ENCODE results near the gene RUFY4. TPM values are rescaled to one million over a fixed set of nuclear protein-coding genes. Genes with fewer than 3 reads are reported as not detected.
A peak's percentile ranks its signal among the peaks of the same experiment; 100 is the strongest.
"Not testable (repeated sequence)": the region's sequence is repeated elsewhere in the genome, so short reads cannot be mapped to it uniquely, and the experiment has no call there.

Gene RUFY4
- polyA plus RNA-seq, 1 donor from 2014 or later = 0.25 TPM

DNA sequence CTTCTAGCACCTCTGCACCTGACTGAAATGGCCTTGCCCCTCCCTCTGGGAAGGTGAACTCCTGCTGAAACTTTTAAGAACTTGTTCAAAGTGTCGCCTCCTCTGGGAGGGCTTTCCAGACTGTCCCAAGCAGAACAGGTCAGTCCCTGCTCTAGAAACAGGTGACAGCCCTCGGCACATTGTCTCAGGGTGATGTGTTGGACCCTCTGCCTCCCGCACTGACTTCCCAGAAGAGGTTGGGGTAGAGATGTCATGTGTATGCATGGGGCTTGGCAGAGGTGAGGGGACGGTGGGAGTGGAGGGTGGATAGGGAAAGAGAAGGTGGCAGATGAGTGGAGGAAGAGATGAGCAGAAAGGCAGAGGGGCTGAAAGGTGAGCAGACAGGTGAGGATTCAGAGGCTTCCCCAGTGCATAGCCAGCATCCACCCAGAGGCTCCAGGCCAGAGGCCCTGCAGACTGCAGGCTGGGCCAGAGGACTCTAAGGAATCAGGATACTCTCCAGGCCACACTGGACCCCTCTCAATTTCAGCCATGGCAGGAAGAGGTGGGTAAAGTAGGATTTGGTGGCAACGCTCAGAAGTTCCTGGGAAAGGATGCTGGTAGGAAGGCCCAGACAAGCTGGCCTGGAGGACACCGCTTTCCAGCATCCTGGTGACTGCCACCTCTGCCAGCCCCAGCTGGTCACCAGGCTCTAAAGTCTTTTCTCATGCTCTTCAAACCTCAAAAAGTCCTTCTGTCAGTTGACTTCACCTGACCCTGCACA lies 41.4 kb upstream of the RUFY4 start:
- Mint-ChIP-seq H3K27ac (peak overlapping the region in 1 of 3 donors; percentile 58), H3K9me3 (no peaks in the 10 kb centered on the region), H3K4me3 (no peak overlapping the region), H3K4me1 (no peaks in the 10 kb centered on the region), H3K27me3 (no peaks in the 10 kb centered on the region), H3K36me3 (peaks cover 2% of the 10 kb centered on the region)

DNA sequence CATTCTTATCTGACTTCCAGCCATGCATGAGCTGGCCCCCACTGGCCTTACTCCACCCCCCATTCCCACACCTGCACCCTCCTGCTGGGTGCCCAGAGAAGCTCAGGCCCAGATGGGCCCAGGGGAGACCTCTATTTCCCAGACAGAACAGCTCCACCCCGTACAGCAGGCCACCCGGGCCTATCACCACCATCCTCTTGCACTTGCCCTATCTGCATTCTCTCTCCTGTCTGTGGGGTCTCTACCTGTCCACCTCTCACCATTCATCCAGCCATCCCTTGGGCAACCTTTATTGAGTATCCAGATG lies 40.9 kb upstream of the RUFY4 start:
- peaks cover 2% of the 10 kb centered on the region for H3K36me3 Mint-ChIP-seq
- H3K4me3 Mint-ChIP-seq = no peak overlapping the region
- H3K27me3 Mint-ChIP-seq = no peaks in the 10 kb centered on the region
- H3K9me3 Mint-ChIP-seq = no peaks in the 10 kb centered on the region
- H3K27ac Mint-ChIP-seq = peak overlapping the region in 1 of 3 donors; percentile 58
- no peaks in the 10 kb centered on the region for H3K4me1 Mint-ChIP-seq

DNA sequence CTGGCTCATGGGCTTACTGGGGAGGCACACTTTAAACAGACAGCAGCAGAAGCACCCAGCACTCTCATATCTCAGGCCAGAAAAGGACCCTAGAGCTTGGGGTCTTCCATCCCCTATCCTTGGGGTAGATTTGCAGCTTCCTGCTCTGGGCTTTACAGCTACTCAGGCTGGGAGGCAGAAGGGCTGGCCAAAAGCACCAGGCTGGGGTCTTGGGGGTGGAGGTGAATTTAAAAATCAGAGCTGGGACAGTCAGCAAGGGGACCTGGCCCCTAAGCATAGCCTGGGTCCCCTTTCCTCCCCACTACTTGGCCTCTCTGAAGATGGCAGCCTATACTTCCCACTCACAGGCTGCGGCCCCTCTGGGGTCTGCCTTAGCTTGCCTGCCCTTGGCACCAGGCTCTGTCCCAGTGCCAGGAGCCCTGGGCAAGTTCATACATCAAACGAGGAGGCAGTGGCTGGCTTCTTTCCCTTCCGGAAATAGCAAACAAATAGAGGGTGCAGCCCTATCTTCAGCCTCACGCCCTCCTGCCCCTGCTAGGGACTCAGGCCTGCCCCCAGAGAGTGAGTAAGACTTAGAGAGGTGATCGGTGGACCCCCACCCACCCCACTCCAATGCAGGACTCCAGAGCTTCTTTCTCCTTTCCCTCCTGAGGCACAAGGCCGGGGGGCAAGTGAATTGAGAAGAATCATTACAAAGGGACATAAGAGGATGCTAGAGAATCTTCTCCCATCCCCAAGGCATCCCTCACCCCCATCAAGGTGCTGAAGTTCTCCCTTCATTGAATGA lies 40.3 kb upstream of the RUFY4 start:
- H3K27ac Mint-ChIP-seq = no peak overlapping the region
- no peak overlapping the region for H3K4me3 Mint-ChIP-seq
- no peaks in the 10 kb centered on the region for H3K4me1 Mint-ChIP-seq
- peaks cover 2% of the 10 kb centered on the region for H3K36me3 Mint-ChIP-seq
- H3K27me3 Mint-ChIP-seq = no peaks in the 10 kb centered on the region
- no peaks in the 10 kb centered on the region for H3K9me3 Mint-ChIP-seq

DNA sequence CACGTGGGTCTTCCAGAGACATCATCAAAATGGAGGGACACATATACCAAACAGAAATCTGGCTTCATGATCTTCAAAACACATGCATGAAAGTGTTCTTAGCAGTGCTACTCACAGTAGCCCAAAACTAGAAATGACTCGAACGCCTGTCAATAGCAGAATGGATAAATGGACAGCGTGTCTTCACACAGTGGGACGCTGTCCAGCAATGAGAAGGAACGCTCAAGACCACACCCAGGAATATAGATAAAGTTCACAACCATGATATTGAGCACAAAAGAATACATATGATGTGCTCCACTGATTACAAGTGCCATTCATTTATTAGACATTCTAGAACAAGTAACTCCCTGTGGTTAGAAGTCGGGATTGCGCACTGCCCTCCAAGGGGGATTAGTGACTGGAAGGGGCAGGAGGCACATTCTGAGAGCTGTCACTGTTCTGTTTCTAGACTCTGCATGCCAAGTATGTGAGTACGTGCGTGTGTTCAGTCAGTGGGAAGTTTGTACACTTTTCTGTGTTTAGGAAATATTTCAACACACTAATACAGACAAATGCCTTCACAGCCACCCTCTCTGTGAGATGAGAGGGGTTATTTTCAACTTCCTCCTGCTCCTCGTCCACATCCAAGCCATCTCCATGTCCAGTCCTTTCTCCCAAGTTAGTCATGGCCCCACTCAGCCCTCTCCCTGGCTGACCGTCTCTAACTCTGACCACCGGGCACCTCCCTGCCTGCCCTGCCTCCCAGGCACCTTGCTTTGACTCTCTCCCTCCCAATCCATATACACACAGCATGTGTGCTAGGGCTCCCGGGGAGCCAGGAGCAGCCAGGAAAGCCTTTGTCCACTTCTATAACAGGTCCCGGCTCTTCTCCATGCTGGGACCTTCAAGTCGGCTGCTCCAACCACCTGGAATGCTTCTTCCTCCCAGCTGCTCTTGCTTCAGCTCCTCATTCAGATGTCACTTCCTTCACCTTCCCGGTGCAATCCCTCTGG lies 39.4 kb upstream of the RUFY4 start:
- no peak overlapping the region for H3K4me3 Mint-ChIP-seq
- no peaks in the 10 kb centered on the region for H3K27me3 Mint-ChIP-seq

DNA sequence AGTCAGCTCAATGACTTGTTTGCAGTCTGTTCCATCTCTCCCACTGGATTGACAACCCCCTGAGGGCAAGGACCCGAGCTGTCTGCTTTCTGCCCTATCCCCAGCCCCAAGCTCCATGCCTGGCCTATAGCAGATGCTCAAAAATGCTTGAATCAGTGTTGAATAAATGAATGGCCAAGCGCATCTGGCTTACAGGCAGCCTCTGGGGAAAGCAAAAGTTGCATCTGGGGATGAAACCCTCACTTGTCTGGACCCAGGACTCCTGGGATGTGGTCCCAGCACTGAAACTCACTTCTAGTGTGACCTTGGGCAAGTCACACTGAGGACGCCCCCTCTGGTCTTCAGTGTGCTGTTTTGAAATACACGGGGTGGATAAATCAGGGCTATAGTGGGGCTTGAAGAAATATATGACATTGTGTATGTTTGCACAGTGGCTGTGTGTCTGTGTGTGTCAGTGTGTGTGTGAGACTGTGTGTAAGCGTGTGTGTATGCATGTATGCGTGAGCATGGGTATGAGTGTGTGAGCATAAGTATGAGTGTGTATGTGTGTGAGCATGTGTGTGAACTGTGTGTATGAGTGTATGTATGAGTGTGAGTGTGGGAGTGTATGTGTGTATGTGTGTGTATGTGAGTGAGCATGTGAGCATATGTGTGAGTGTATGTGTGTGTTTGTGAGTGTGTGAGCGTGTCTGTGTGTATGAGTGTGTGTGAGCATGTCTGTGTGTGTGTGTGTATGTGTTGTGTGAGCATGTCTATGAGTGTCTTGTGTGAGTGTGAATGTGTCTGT lies 38.5 kb upstream of the RUFY4 start:
- Mint-ChIP-seq H3K36me3 (no peaks in the 10 kb centered on the region), H3K9me3 (no peaks in the 10 kb centered on the region), H3K27ac (no peak overlapping the region), H3K4me1 (peaks cover 0 to 5% (median 4%) of the 10 kb centered on the region in 3 donors), H3K4me3 (no peak overlapping the region), H3K27me3 (no peaks in the 10 kb centered on the region)

More for the DNA sequence above, 39.4 kb upstream of the RUFY4 start:
- H3K9me3 Mint-ChIP-seq = no peaks in the 10 kb centered on the region
- peaks cover 0 to 4% (median 3%) of the 10 kb centered on the region in 3 donors for H3K4me1 Mint-ChIP-seq
- no peak overlapping the region for H3K27ac Mint-ChIP-seq
- H3K36me3 Mint-ChIP-seq = peaks cover 2% of the 10 kb centered on the region

DNA sequence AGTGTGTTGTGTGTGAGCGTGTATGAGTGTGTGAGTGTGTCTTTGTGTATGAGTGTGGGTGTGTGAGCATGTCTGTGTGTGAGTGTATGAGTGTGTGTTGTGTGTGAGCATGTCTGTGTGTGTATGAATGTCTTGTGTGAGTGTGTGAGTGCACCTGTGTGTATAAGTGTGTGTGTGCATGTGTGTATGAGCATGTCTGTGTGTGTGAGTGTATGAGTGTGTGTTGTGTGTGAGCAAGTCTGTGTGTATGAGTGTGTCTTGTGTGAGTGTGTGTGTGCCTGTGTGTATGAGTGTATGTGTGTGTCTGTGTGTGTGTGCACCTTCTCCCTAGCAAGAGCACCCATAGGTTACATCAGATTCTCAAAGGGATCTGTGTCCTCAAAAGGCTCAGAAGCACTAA lies 37.8 kb upstream of the RUFY4 start:
- H3K4me3 Mint-ChIP-seq = no peak overlapping the region
- H3K4me1 Mint-ChIP-seq = peaks cover 0 to 5% (median 4%) of the 10 kb centered on the region in 3 donors
- H3K36me3 Mint-ChIP-seq = no peaks in the 10 kb centered on the region
- H3K27me3 Mint-ChIP-seq = no peaks in the 10 kb centered on the region
- H3K9me3 Mint-ChIP-seq = no peaks in the 10 kb centered on the region
- H3K27ac Mint-ChIP-seq = no peak overlapping the region

DNA sequence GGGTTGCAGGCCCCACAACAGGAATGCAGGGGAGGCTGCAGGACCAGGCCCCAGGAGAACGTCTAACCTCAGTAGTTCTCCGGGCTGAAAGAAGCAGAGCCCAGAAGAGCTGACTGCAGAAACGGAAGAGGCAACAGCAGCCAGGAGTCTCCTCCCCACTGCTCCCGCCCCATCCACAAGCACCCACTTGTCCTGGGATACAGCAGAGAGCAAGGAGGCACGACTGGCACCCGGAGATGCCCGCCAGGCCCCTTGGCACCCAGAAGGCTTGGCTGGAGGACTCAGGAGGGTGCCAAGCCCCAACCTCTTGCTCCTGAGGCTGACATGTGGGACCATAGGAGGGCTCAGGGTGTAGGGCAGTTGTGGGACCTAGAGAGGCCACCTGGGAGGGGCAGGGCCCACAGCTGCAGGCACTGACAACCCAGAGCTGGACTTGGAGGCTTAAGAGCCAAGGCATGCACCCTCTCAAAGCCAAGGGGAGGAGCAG lies 37.2 kb upstream of the RUFY4 start:
- Mint-ChIP-seq H3K9me3 (no peaks in the 10 kb centered on the region), H3K27me3 (peaks cover 4% of the 10 kb centered on the region), H3K4me1 (peaks cover 0 to 5% (median 4%) of the 10 kb centered on the region in 3 donors), H3K4me3 (no peak overlapping the region), H3K27ac (no peak overlapping the region), H3K36me3 (no peaks in the 10 kb centered on the region)

DNA sequence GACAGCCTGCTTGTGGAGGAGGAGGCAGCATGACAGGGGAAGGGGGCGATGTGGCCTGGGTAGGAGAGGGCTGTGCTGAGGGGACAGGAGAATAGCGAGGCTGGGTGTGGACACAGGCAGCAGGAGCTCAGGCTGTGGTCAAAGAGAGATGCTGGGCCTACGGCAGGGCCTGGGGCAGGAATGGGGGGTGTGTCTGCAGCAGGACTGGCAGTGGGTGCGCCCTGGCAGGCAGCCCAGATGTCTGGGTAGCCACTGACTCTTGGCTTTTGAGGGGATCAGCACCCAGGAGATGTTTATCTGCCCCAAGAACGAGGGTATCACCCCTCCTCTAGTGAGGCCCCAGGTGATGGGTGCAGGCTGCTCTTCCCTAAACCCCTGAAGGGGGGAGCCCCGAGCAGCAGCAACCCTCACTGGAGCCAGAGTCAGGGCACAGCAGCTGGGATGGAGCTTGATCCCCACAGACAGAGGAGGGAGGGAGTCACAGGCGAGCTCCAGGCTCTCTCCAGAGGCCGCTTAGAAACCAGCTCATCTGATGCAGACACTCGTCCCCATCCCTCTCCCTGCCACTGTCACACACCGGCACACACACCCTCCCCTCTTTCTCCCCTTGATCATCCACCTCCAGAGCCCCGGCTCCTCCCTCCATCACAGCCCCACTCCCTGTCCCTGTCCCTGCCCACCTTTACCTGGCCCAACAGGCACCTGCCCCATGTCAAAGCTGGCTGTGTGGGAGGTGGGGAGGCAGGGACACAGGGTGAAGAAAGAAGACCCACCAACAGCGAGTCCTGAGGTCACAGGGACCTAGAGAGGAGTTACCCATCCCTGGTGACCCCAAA lies 36.5 kb upstream of the RUFY4 start:
- peaks cover 0 to 5% (median 4%) of the 10 kb centered on the region in 3 donors for H3K4me1 Mint-ChIP-seq
- no peak overlapping the region for H3K27ac Mint-ChIP-seq
- H3K4me3 Mint-ChIP-seq = no peak overlapping the region
- H3K27me3 Mint-ChIP-seq = peaks cover 4% of the 10 kb centered on the region
- no peaks in the 10 kb centered on the region for H3K9me3 Mint-ChIP-seq
- no peaks in the 10 kb centered on the region for H3K36me3 Mint-ChIP-seq

DNA sequence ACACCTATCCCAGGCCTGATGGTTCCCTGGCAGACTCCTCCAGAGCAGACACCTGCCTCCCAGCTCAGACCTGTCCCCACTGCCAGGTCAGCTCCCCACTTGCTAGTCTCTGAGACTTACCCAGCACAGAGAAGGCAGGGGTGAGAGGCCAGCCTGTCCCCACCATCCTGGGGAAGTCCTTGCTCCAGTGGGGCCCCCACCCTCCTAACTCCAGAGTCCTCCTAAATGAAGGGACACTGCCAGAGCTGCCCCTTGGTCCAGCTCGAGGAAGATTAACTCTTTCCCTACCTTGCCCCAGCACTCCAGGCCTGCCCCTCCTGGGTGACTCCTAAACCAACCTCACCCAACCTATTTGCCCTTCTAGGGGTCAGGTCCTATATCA lies 35.9 kb upstream of the RUFY4 start:
- Mint-ChIP-seq H3K4me1 (peaks cover 0 to 5% (median 4%) of the 10 kb centered on the region in 3 donors), H3K27ac (no peak overlapping the region), H3K36me3 (no peaks in the 10 kb centered on the region), H3K27me3 (peaks cover 4% of the 10 kb centered on the region), H3K4me3 (no peak overlapping the region), H3K9me3 (no peaks in the 10 kb centered on the region)

DNA sequence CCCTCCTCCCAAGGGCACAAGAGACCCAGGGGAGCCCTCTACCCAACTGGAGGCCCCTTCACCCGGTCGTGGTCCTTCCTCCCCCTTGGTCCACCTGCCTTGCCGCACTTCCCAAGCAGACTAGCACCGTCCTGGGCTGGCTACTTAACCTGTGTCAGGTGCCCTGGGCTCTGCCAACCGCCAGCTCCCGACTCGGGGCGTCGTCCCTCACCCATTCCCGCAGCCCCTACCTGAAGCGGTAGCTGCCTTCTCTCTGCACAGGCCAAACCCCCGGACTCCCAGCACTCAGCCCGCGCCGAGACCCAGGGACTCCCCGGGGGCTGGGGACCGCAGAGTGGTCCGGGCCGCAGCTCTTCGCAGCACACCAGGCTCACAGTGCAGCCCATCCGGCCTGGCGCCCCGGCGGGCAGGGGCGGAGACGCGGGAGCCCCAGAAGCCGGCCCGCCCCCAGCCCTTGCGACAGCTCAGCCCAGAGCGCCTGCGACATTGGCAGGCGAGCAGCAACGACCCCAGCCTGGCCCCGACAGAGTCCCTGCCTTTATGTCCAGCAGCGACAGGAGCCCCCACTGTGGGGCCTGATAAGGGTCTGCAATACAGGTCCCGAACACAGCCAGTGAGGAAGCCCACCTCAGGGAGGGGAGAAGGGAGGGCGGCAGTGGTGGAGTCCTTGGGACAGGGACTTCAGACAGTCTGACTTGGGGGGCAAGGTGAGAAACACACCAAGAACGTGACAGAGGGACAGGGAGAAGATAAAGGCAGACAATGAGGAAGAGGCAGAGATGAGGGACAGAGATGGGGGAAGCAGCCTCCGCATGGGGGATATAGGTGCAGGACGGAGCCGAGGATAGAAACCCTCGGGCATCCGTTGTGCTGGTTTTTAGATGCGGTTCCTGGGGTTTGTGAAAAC lies 35.2 kb upstream of the RUFY4 start:
- H3K4me3 Mint-ChIP-seq = peak overlapping the region in 3 of 4 donors; percentile 45 to 85 (median 79)
- H3K36me3 Mint-ChIP-seq = no peaks in the 10 kb centered on the region
- H3K27me3 Mint-ChIP-seq = peaks cover 4% of the 10 kb centered on the region
- H3K27ac Mint-ChIP-seq = peak overlapping the region in 1 of 3 donors; percentile 91
- H3K4me1 Mint-ChIP-seq = peaks cover 0 to 5% (median 4%) of the 10 kb centered on the region in 3 donors
- no peaks in the 10 kb centered on the region for H3K9me3 Mint-ChIP-seq

DNA sequence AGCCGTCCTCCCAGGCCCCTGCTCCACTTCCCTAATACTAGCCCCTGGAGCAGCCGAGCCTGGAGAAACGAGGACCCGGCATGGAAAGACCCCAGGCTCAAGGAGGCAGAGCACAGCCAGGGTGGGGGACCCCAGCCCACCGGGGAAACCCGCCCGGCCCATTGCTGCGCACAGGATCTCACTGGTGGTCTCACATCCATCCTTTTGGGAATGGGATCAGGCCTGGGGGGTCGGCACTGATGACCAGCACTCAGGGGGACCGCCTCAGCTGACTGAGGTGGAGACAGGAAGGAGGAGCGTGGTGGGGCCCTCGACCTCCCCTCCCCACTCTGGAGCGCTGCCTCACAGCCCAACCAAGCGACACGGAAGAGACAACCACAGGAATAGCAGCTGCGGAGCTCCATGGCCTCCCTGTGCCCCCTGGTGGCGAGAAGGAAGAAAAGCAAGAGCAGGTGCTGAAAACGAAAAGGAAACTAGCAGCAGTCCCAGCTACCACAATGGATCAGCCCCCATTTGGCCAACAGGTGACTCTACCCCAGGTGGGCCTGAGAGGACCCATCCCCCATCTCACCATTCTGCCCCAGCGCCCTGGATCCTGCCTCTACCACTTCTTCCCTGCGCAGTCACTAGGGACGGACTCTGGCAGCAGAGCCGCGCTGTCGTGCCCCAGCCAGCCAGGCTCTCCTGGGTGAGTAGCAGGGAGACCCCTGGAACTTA lies 34.4 kb upstream of the RUFY4 start:
- peak overlapping the region in 1 of 3 donors; percentile 91 for H3K27ac Mint-ChIP-seq
- not testable (repeated sequence) for H3K36me3 Mint-ChIP-seq, H3K9me3 Mint-ChIP-seq, H3K4me1 Mint-ChIP-seq, H3K27me3 Mint-ChIP-seq
- H3K4me3 Mint-ChIP-seq = peak overlapping the region; percentile 45 to 85 (median 76)

DNA sequence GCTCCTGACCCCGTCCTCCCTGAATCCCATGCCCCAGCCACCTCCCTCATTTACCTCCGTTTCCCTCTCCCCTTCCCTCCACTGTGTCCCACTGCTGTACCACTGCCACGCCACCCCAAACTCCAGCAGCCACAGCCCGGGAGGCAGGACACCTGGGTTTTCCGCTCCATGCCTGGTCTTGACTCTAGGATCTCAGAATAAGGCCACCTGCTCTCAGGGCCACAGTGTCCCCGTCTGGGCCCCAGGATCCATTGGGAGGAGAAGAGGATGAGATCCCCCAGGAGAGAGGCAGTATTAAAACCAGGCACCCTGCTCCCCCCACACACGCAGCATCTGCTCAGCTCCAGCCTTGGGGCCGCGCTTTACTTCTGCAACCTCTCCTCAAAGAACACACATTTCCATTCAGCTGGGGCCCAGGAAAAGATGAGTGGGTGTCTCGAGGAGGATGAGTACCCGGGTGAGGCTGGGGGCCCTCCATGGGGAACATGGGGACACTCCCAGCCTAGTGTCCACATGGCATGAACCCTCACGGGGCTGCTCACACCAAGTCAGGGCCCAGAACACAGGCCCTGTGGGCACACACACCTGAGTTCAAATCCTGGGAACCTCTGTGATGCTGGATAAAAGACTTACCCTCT lies 33.5 kb upstream of the RUFY4 start:
- no peak overlapping the region for H3K27ac Mint-ChIP-seq

More for the DNA sequence above, 33.5 kb upstream of the RUFY4 start:
- H3K9me3 Mint-ChIP-seq = peaks cover 0 to 2% (median 0%) of the 10 kb centered on the region in 3 donors
- H3K36me3 Mint-ChIP-seq = no peaks in the 10 kb centered on the region
- H3K4me1 Mint-ChIP-seq = peaks cover 0 to 5% (median 4%) of the 10 kb centered on the region in 3 donors
- H3K27me3 Mint-ChIP-seq = peaks cover 6% of the 10 kb centered on the region
- H3K4me3 Mint-ChIP-seq = peak overlapping the region in 1 of 4 donors; percentile 69
